ENCODE results near the gene UBE2QL1. TPM values are rescaled to one million over a fixed set of nuclear protein-coding genes. Genes with fewer than 3 reads are reported as not detected.

UBE2QL1 gene
- total RNA-seq, 1 donor from 2014 or later = not detected

GRCh38 chr5:6430418-6431028, 18.1 kb upstream of the UBE2QL1 start:
- Histone ChIP-seq H3K27me3 (ENCODE audit: low read depth) (peaks cover 20% of the 10 kb centered on the region), H3K27ac (no peak overlapping the region), H3K9me3 (no peaks in the 10 kb centered on the region), H3K4me1 (no peaks in the 10 kb centered on the region), H3K4me3 (no peak overlapping the region), H3K36me3 (no peaks in the 10 kb centered on the region)
- ATAC-seq = no peak
- intact Hi-C loops (cut with DNase I) = no loop called here
- no peak for TF ChIP-seq CTCF (IDR thresholded peaks at IDR 0.05)
- no peak for DNase-seq

GRCh38 chr5:6431214-6432195, 17.2 kb upstream of the UBE2QL1 start:
- no peak overlapping the region for H3K27ac ChIP-seq
- ATAC-seq (no peak), DNase-seq (no peak)
- H3K36me3 ChIP-seq = no peaks in the 10 kb centered on the region
- TF ChIP-seq CTCF (IDR thresholded peaks at IDR 0.05) = no peak
- H3K4me1 ChIP-seq = no peaks in the 10 kb centered on the region
- H3K9me3 ChIP-seq = no peaks in the 10 kb centered on the region
- H3K27me3 ChIP-seq (ENCODE audit: low read depth) = peaks cover 16% of the 10 kb centered on the region
- no peak overlapping the region for H3K4me3 ChIP-seq
- intact Hi-C loops (cut with DNase I) = no loop called here

DNA sequence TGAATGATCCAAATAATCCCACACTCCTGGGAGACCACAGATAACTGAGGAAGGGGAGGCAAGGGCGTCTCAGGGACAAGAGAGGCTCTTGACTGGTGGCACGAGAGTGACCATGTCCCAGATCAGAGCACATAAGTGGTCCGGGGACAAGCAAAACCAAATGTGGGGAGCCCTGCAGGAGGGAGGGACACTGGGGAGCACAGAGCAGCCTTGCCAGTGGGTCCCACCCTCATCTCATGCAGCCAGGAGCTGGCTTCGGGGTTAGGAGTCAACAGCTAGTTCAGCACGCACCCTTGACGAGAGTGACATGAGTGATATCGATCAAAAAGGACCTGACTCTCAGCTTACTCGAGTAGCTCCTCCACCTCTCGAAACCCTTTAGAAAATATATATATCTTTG, 16.5 kb upstream of the UBE2QL1 start:
- TF ChIP-seq CTCF (IDR thresholded peaks at IDR 0.05) = no peak
- Histone ChIP-seq H3K27ac (no peak overlapping the region), H3K27me3 (ENCODE audit: low read depth) (peaks cover 16% of the 10 kb centered on the region), H3K4me1 (no peaks in the 10 kb centered on the region), H3K9me3 (no peaks in the 10 kb centered on the region), H3K4me3 (no peak overlapping the region), H3K36me3 (no peaks in the 10 kb centered on the region)
- intact Hi-C loops (cut with DNase I) = no loop called here
- ATAC-seq = no peak
- DNase-seq = no peak

DNA sequence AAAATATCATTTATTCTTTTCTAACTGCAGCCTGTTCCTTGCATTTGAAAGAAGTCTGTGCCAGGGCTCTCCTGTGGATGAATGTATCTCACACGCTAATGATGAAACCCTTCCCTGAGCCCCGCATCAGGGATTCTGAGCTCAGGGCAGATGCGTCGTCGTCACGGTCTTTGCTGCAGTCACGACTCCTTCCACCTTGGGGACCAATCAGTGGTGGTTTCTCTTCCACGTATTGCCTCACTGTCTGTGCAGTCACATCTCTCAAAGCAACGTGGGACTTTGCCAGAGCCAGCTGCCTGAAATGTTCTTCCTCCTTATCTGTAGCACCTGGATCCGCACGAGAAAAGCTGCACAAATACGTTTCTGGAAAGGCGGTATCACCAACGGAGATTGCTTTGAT, 13.9 kb upstream of the UBE2QL1 start:
- DNase-seq = no peak
- no peaks in the 10 kb centered on the region for H3K4me1 ChIP-seq
- no peak for ATAC-seq
- peaks cover 16% of the 10 kb centered on the region for H3K27me3 ChIP-seq (ENCODE audit: low read depth)
- H3K36me3 ChIP-seq = no peaks in the 10 kb centered on the region
- intact Hi-C loops (cut with DNase I) = no loop called here
- H3K27ac ChIP-seq = no peak overlapping the region
- no peaks in the 10 kb centered on the region for H3K9me3 ChIP-seq
- no peak for TF ChIP-seq CTCF (IDR thresholded peaks at IDR 0.05)
- no peak overlapping the region for H3K4me3 ChIP-seq

DNA sequence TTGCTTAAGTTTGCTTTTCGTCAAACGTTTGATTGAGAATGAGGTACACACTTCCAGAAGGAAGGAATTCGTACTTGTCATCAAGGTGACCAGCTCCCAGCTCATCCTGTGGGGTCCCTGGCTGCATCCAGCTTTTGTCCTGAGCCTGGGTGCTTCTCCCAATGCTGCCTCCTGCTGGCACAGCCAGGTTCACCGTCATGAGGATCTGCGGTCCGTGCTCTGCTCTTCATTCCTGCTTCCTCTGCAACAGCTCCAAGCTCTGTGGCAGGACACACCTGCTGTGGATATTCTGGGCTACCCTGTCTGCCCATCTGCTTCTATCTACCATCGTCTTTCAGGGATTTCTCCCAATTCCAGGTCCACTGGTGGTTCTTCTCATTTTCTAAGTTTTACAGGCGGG, 13.3 kb upstream of the UBE2QL1 start:
- Histone ChIP-seq H3K4me1 (no peaks in the 10 kb centered on the region), H3K36me3 (no peaks in the 10 kb centered on the region), H3K9me3 (no peaks in the 10 kb centered on the region), H3K27ac (no peak overlapping the region), H3K27me3 (ENCODE audit: low read depth) (peaks cover 16% of the 10 kb centered on the region), H3K4me3 (no peak overlapping the region)
- ATAC-seq = no peak
- peak; percentile 12 for TF ChIP-seq CTCF (IDR thresholded peaks at IDR 0.05)
- intact Hi-C loops (cut with DNase I) = no loop called here
- DNase-seq = no peak
